ENCODE results near the gene ANXA4. TPM values are rescaled to one million over a fixed set of nuclear protein-coding genes. Genes with fewer than 3 reads are reported as not detected.
A peak's percentile ranks its signal among the peaks of the same experiment; 100 is the strongest.

The ANXA4 gene
- total and polyA plus RNA-seq, 2 of the 13 experiments (the other 11 are each of a cell fraction or from before 2014, with no cell fraction given) = 155 to 168 TPM

- Histone ChIP-seq H3K4me3 (replicated peaks in 1 of 3; ENCODE audit: insufficient read depth in 1 of 3, low read depth in 2 of 3, low read length in 3 of 3) (no peak overlapping the region), H2AFZ (ENCODE audit: low read length) (no peak overlapping the region), H3K27me3 (ENCODE audit: control insufficient read depth in 1 of 2, insufficient read depth in 2 of 2, low read length in 2 of 2) (no peaks in the 10 kb centered on the region), H3K27ac (ENCODE audit: extremely low read length, insufficient read depth, low read length) (peak overlapping the region; percentile 0), H3K9ac (ENCODE audit: insufficient read depth, low read depth, low read length) (no peak overlapping the region), H3K79me2 (ENCODE audit: insufficient read depth, low read length) (no peaks in the 10 kb centered on the region), H4K20me1 (ENCODE audit: insufficient read depth, low read length) (no peaks in the 10 kb centered on the region), H3K36me3 (replicated peaks in 1 of 2; ENCODE audit: control insufficient read depth in 1 of 2, insufficient read depth in 2 of 2, low read length in 2 of 2) (peaks cover 23 to 76% of the 10 kb centered on the region in 2 experiments), H3K4me1 (ENCODE audit: insufficient read depth, low read length) (peaks cover 14% of the 10 kb centered on the region), H3K9me3 (ENCODE audit: low read length) (no peaks in the 10 kb centered on the region), H3K4me2 (ENCODE audit: low read depth, low read length) (no peak overlapping the region)
- WGBS (ENCODE audit: low lambda C conversion rate) = 32% methylated on average over 3 of the region's 3 CpGs
- in situ Hi-C loops (cut with HindIII; ENCODE audit: extremely low pct_ligation_motif_present, low pct_unique_long_range_greater_than_20kb) = loop anchor here (5.0 to 10.0 kb wide), 2 partner anchors 95 to 252 kb away; no protein-coding TSS in a partner anchor
- no TSS peak for BruUV-seq (replicated peaks)
- ATAC-seq = peak; percentile 77
- ChIA-PET CTCF (ENCODE audit: low intra/inter-chr PET ratio, low total read pairs) (interaction anchor here (0.9 to 5.2 kb wide), 3 partner anchors 35 to 92 kb away, joined by 3 to 105 read pairs (median 5); no protein-coding TSS in a partner anchor), POLR2A (interaction anchor here (0.8 to 3.2 kb wide), 3 partner anchors 12 to 92 kb away, joined by 4 to 31 read pairs (median 17); partner anchors contain the start of genes ANXA4 and GMCL1)
- peak; percentile 93 for FAIRE-seq
- intact Hi-C loops (cut with micrococcal nuclease; ENCODE audit: unreplicated experiment) = loop anchor here (1.0 to 5.0 kb wide), 5 partner anchors 35 to 264 kb away; partner anchors contain the start of gene ANXA4
- peak; percentile 94 for DNase-seq (ENCODE audit: low spot score)
- TF ChIP-seq ZNF124 (CRISPR knock-in tag; IDR thresholded peaks at IDR 0.05) (0 out of 2 replicates have a peak, but pooled peaks have one; percentile 56), FOSL1 (CRISPR knock-in tag; IDR thresholded peaks at IDR 0.05; ENCODE audit: borderline replicate concordance) (0 out of 2 replicates have a peak, but pooled peaks have one; percentile 39), ZBTB25 (CRISPR knock-in tag; IDR thresholded peaks at IDR 0.05) (peak; percentile 82; the same call in 1 of the 2 replicates), IKZF5 (CRISPR knock-in tag; IDR thresholded peaks at IDR 0.05) (peak; percentile 62; the same call in 1 of the 2 replicates), IRF2 (CRISPR knock-in tag; IDR thresholded peaks at IDR 0.05) (peak; percentile 73), NAIF1 (CRISPR knock-in tag; IDR thresholded peaks at IDR 0.05; ENCODE audit: borderline replicate concordance) (0 out of 2 replicates have a peak, but pooled peaks have one; percentile 41), DNMT3B (CRISPR knock-in tag; conservative IDR thresholded peaks at IDR 0.05) (peak; percentile 54; the same call in 1 of the 2 replicates), THAP11 (CRISPR knock-in tag; IDR thresholded peaks at IDR 0.05) (peak; percentile 45; the same call in 1 of the 2 replicates), RNF219 (CRISPR knock-in tag; IDR thresholded peaks at IDR 0.05) (no peak), PAXIP1 (CRISPR knock-in tag; conservative IDR thresholded peaks at IDR 0.05) (peak; percentile 36; the same call in 1 of the 2 replicates), FOXO1 (CRISPR knock-in tag; IDR thresholded peaks at IDR 0.05) (peak; percentile 18; the same call in 1 of the 2 replicates), ERF (CRISPR knock-in tag; IDR thresholded peaks at IDR 0.05) (peak; percentile 61; the same call in 1 of the 2 replicates), FOXA1 (IDR thresholded peaks at IDR 0.05) (no peak), FOXA1 (CRISPR knock-in tag; IDR thresholded peaks at IDR 0.05) (peak; percentile 38; the same call in 1 of the 2 replicates), TEAD3 (CRISPR knock-in tag; optimal IDR thresholded peaks at IDR 0.05; ENCODE audit: borderline replicate concordance) (peak; percentile 68)
These were observed 75.1 kb downstream of the ANXA4 start for GRCh38 chr2:69816923-69817542.

Measured in HepG2 (cell line).